Ecto neural progenitor cell (in vitro differentiated cells): Measurements from ENCODE around the gene ASIC4.

Experiments used
- DNase-seq: peaks from one replicate; pipeline ENCODE4 v3.0.0-alpha.2; 2018; ENCODE audit warnings: low spot score

ASIC4 gene

DNA sequence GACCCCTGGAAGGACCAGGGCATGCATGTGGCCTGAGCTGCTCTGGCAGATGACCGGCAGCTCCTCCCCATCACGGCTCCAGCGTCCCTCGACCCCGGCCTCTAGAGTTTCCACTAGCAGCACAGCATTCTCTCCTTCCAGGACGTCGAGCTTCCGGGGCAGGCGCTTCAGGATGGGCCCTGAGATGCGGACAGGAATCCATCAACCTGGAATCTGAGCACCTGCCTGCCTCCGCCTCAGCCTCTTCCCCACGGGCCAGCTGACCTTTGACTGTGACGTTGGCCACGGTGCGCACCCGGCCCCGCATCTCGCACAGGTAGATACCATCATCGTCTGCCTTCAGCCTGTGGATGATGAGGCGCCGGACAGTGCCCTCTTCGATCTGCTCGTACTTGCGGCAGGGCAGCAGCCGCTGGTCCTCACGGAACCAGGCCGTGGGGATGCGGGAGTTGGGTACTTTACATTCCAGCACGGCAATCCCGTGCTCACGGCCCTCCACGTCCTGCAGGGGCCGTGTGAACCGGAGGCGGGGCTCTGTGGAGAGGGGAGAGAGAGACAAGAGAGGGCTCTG is 53.6 kb downstream of the ASIC4 start:
- DNase-seq = no peak

- no peak for DNase-seq
Observed at GRCh38 chr2:219569041-219569440, 54.8 kb downstream of the ASIC4 start.

- DNase-seq = no peak
Observed at GRCh38 chr2:219569635-219570034, 55.4 kb downstream of the ASIC4 start.

- DNase-seq = peak; percentile 65
Observed at GRCh38 chr2:219570194-219570923, 56.1 kb downstream of the ASIC4 start.

- DNase-seq = no peak
Observed at GRCh38 chr2:219570924-219571310, 56.6 kb downstream of the ASIC4 start.

GRCh38 chr2:219571311-219572236 is 57.3 kb downstream of the ASIC4 start, which contains the start of gene OBSL1:
Gene OBSL1, minus strand, starts transcription at chr2:219571539. Its CDS starts 307 bp downstream, at chr2:219571232.
- peak; percentile 89 for DNase-seq

GRCh38 chr2:219572237-219573001 is 58.1 kb downstream of the ASIC4 start, which contains the start of gene INHA:
Gene INHA, plus strand, starts transcription at chr2:219572310. Its CDS starts 65 bp downstream, at chr2:219572375.
- DNase-seq = no peak

GRCh38 chr2:219573166-219573565 is 58.9 kb downstream of the ASIC4 start:
- DNase-seq = no peak

DNA sequence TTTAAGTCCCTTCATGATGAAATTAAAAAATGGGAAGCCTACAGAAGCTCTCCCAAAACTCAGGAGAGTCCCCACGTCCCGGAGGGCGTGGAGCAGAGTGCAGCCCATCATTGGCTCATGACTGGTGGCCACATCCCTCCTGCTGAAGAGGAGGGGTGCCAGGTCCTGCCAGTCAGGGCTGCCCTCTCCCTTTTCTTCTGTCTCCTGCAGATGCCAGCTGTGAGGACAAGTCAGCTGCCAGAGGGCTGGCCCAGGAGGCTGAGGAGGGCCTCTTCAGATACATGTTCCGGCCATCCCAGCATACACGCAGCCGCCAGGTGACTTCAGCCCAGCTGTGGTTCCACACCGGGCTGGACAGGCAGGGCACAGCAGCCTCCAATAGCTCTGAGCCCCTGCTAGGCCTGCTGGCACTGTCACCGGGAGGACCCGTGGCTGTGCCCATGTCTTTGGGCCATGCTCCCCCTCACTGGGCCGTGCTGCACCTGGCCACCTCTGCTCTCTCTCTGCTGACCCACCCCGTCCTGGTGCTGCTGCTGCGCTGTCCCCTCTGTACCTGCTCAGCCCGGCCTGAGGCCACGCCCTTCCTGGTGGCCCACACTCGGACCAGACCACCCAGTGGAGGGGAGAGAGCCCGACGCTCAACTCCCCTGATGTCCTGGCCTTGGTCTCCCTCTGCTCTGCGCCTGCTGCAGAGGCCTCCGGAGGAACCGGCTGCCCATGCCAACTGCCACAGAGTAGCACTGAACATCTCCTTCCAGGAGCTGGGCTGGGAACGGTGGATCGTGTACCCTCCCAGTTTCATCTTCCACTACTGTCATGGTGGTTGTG is 60.4 kb downstream of the ASIC4 start:
- peak; percentile 44 for DNase-seq

DNA sequence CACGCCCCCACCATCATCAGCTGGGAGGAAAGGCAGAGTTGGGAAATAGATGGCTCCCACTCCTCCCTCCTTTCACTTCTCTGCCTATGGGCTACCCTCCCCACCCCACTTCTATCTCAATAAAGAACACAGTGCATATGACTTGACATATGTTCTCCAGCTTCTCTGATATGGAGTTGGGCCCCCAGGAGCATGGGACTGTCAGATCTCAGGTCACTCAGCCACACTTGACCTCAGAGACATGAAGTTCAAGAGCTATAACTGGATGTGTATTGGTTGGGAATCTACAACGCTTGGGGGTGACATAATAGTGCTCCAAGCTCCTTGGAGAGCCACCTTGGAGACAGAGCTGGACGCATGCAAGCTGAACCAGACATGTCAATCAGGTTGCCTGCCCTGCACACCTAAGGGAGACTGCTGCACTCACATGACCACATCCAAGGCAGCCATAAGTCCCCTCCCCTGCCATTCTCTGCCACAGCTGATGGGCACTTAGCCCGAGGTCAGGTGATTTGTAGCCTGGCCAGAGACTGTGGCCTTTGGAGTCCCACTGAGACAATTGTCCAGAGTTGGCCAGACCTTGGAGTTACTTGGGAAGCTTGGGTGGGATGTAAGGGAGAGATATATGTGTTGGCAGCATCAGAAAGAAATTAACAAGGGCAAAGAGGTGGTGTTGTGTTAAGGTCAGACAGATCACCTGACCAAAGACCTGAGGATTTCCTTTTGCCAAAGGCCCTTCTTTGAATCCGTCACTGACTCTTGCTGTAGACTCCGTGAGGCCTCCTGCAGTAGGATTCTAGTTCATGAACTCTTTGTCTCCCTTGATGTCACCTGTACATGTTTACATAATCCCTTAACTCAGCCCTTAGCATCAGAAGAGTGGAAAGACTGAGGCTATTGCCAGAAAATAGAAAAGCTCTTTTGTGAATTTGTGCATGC is 61.6 kb downstream of the ASIC4 start:
- no peak for DNase-seq

- peak; percentile 71 for DNase-seq
Observed at GRCh38 chr2:219576505-219577388, 62.5 kb downstream of the ASIC4 start.

- DNase-seq = no peak
Observed at GRCh38 chr2:219578811-219579613, 64.7 kb downstream of the ASIC4 start.

GRCh38 chr2:219581346-219581745 is 67.1 kb downstream of the ASIC4 start:
- DNase-seq = no peak
